Panc1 (cell line): ENCODE data around the gene SEMA5B. TPM values are rescaled to one million over a fixed set of nuclear protein-coding genes. Genes with fewer than 3 reads are reported as not detected.

ENCODE experiments used
- ATAC-seq: fragments of 200-7000 bp; cut with Tn5 transposase; 2 replicates; pipeline ENCODE4 v1.9.1; 2020; ENCODE audit warnings: mild to moderate bottlenecking, moderate library complexity
- BruUV-seq: library from RNA; stranded (reverse); fragments of 400-500 nt; replicated peaks from 2 replicates; lab custom pipeline; 2021; lab: Mats Ljungman, UMichigan
- CTCF ChIA-PET: fragments of 300-600 bp; sonication (Branson Sonifier 250); formaldehyde crosslinking; loops from one replicate; lab custom pipeline; 2022; ENCODE audit warnings: antibody characterized with exemption; lab: Charles Lee
- POLR2A ChIA-PET: fragments of 300-600 bp; sonication (Branson Sonifier 250); formaldehyde crosslinking; loops from one replicate; lab custom pipeline; 2022; ENCODE audit warnings: antibody characterized with exemption; lab: Charles Lee
- DNase-seq: peaks from one replicate; pipeline ENCODE4 v3.0.0-alpha.2; 2010; ENCODE audit warnings: low read depth, low spot score
- H3K27ac ChIP-seq: 2 replicates; pipeline ENCODE4 v1.5.1; 2011; ENCODE audit warnings: mild to moderate bottlenecking, low read length, inconsistent platforms
- H3K27me3 ChIP-seq: fragments of 200-500 bp; sonication (Bioruptor generic); 2 replicates; pipeline ENCODE4 v1.6.0; 2014; ENCODE audit warnings: low read length, inconsistent platforms; ENCODE audit not compliant: control insufficient read depth, insufficient read depth
- H3K36me3 ChIP-seq: fragments of 200-500 bp; sonication (Bioruptor generic); 2 replicates; pipeline ENCODE4 v1.5.1; 2014; ENCODE audit warnings: inconsistent platforms, mild to moderate bottlenecking, low read length, moderate library complexity; ENCODE audit not compliant: control insufficient read depth, insufficient read depth
- H3K4me1 ChIP-seq: 2 replicates; pipeline ENCODE4 v1.5.1; 2011; ENCODE audit warnings: inconsistent platforms, mild to moderate bottlenecking, low read length, moderate library complexity; ENCODE audit not compliant: control insufficient read depth, insufficient read depth
- H3K4me3 ChIP-seq, 2 experiments: 2 replicates each; pipeline ENCODE4 v1.5.1; 2011 to 2012; ENCODE audit warnings: low read depth in 2 of 2, low read length in 2 of 2, mild to moderate bottlenecking in 2 of 2, inconsistent platforms in 1 of 2, moderate library complexity in 1 of 2
- H3K9me3 ChIP-seq: fragments of 200-500 bp; sonication (Bioruptor generic); 2 replicates; pipeline ENCODE4 v1.5.1; 2014; ENCODE audit warnings: low read depth, mild to moderate bottlenecking, inconsistent platforms, low read length, moderate library complexity; ENCODE audit not compliant: control insufficient read depth, insufficient read depth
- CTCF ChIP-seq: fragments of 450-650 bp; IDR thresholded peaks from 2 replicates; pipeline ENCODE4 v1.5.1; 2017; ENCODE audit warnings: mild to moderate bottlenecking
- POLR2AphosphoS5 ChIP-seq: IDR thresholded peaks from 2 replicates; pipeline ENCODE4 v1.6.1; 2012; ENCODE audit warnings: mild to moderate bottlenecking, low read depth, low read length, moderate library complexity
- REST ChIP-seq, 2 experiments: IDR thresholded peaks; 2 replicates each; pipeline ENCODE4 v1.6.1; 2011 to 2012; ENCODE audit warnings: low read depth in 2 of 2, control low read depth in 1 of 2, low read length in 1 of 2, mild to moderate bottlenecking in 1 of 2, moderate library complexity in 1 of 2; ENCODE audit not compliant: insufficient read depth in 1 of 2
- SIN3A ChIP-seq: IDR thresholded peaks from 2 replicates; pipeline ENCODE4 v1.6.1; 2012; ENCODE audit warnings: low read depth, mild to moderate bottlenecking, low read length, moderate library complexity, borderline replicate concordance; ENCODE audit not compliant: insufficient read depth
- TCF7L2 ChIP-seq: IDR thresholded peaks from 2 replicates; pipeline ENCODE4 v1.6.1; 2011; ENCODE audit warnings: mild to moderate bottlenecking, low read depth, low read length, inconsistent platforms
- in situ Hi-C: cut with HindIII; loops from 2 replicates; pipeline ENCODE4 v1.10.0; 2016; ENCODE audit warnings: low sequenced_read_pairs, low pct_unique_long_range_greater_than_20kb
- intact Hi-C: fragments of 100-400 bp; cut with micrococcal nuclease; formaldehyde crosslinking; loops from one replicate; pipeline ENCODE4 v1.10.0; 2022; ENCODE audit not compliant: unreplicated experiment
- total RNA-seq: library from RNA; stranded (reverse); gene quantifications from one replicate; pipeline ENCODE4 v1.2.1, GENCODE V29; 2021; ENCODE audit not compliant: unreplicated experiment

Gene SEMA5B
- total RNA-seq, 1 experiment from 2014 or later = 1.2 TPM

GRCh38 chr3:122923611-122924010, 104.0 kb downstream of the SEMA5B start:
- DNase-seq (no peak), ATAC-seq (no peak)
- no peaks in the 10 kb centered on the region for H3K36me3 ChIP-seq
- no peak overlapping the region for H3K27ac ChIP-seq
- in situ Hi-C loops (no loop called here), intact Hi-C loops (no loop called here)
- TF ChIP-seq CTCF = no peak
- no peak for TF ChIP-seq SIN3A
- no peak for TF ChIP-seq REST (IDR thresholded peaks at IDR 0.05; ENCODE audit: insufficient read depth in 1 of 2, low read depth in 2 of 2, low read length in 1 of 2)
- TF ChIP-seq TCF7L2 = no peak
- no peak for TF ChIP-seq POLR2AphosphoS5
- H3K9me3 ChIP-seq = no peaks in the 10 kb centered on the region
- H3K4me1 ChIP-seq = peaks cover 2% of the 10 kb centered on the region; the same call in 1 of the 2 replicates
- H3K4me3 ChIP-seq = no peak overlapping the region
- ChIA-PET CTCF (no interaction called here), POLR2A (no interaction called here)
- peaks cover 33% of the 10 kb centered on the region for H3K27me3 ChIP-seq
- no TSS peak for BruUV-seq

GRCh38 chr3:122921791-122922651, 105.5 kb downstream of the SEMA5B start:
- Histone ChIP-seq H3K9me3 (no peaks in the 10 kb centered on the region), H3K36me3 (no peaks in the 10 kb centered on the region), H3K27ac (no peak overlapping the region), H3K4me3 (peak overlapping the region in 1 of 2 experiments; percentile 15; a peak in 2 of 4 replicates), H3K27me3 (peaks cover 36% of the 10 kb centered on the region), H3K4me1 (peaks cover 2% of the 10 kb centered on the region; the same call in 1 of the 2 replicates)
- CTCF ChIA-PET = interaction anchor here (0.9 kb wide), 1 partner anchor 20 kb away, joined by 3 read pairs; no protein-coding TSS in a partner anchor
- TF ChIP-seq CTCF = no peak; the same call in 1 of the 2 replicates
- 0 out of 4 replicates have a peak, but pooled peaks of 1 of the 2 experiments have one; percentile 24 for TF ChIP-seq REST (IDR thresholded peaks at IDR 0.05; ENCODE audit: insufficient read depth in 1 of 2, low read depth in 2 of 2, low read length in 1 of 2)
- no peak for TF ChIP-seq SIN3A
- POLR2A ChIA-PET = no interaction called here
- BruUV-seq = no TSS peak
- in situ Hi-C loops (no loop called here), intact Hi-C loops (no loop called here)
- no peak for DNase-seq
- ATAC-seq = peak; percentile 70
